ENCODE results near the gene MGAT1.

Gene MGAT1

DNA sequence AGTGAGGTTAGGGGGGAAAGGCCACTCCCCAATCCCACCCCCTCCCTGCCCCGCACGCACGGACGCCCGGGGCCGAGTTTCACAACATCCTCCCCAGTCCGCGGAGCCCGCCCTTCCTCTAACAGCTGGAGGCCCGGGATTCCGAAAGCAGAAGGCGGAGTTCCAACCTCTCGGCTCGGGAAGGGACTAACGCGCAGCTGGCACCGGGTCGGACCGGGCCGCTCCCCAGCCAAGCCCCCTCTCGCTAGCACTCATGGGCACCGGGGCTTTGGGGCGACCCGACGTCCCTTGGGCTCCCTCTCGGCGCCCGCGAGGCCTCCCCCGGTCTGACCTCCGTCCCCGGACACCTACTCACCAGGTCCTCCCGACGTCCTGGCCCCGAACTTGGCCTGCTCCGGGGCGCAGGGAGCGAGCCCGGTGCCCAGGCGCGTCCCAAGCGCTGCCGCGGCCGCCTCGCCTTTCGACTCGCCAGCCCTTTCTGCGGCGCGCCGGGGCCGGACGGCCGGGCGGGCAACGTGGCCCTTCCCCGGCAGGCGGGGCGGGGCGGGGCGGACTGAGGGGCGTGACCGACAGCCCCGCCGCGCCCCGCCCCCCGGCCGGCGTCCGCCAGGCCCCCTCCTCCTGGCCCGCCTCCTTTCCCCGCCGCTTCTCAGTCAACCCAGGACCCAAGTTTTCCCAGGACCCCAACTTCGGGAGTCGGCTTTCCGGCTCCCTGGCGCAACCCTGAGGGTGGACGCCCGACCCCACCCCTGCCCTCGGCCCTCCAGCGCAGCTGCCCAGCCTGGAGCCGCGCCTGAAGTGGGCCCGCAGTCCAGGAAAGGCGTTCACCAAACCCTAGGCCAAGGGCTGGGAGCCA is at the start of gene MGAT1:
MGAT1 (minus strand) TSS at position 482 of the 856 bp plus-strand sequence. CDS start 9,835 bp downstream, outside the sequence.
- H3K9me3 ChIP-seq (ENCODE audit: low read depth, low read length) = no peaks in the 10 kb centered on the region
- peak within 1 kb of the TSS; percentile 80 for H3K4me3 ChIP-seq
- H3K27ac ChIP-seq = no peak within 1 kb of the TSS; the same call in 1 of the 2 replicates
- TF ChIP-seq POLR2AphosphoS5 (IDR thresholded peaks at IDR 0.05; ENCODE audit: borderline replicate concordance, low read depth, low read length) = peak; percentile 73; the same call in 1 of the 2 replicates
- no peak for TF ChIP-seq FOXP2 (optimal IDR thresholded peaks at IDR 0.05; ENCODE audit: control extremely low read depth, extremely low read length, insufficient read depth)
- TF ChIP-seq EZH2 (IDR thresholded peaks at IDR 0.05) = no peak
- DNase-seq (ENCODE audit: low read depth, low spot score) = no peak
- H3K9ac ChIP-seq (ENCODE audit: insufficient read length) = peak within 1 kb of the TSS; percentile 69
- peaks cover 4% of the 10 kb centered on the region; the same call in 1 of the 2 replicates for H3K36me3 ChIP-seq (ENCODE audit: insufficient read depth, low read length)

DNA sequence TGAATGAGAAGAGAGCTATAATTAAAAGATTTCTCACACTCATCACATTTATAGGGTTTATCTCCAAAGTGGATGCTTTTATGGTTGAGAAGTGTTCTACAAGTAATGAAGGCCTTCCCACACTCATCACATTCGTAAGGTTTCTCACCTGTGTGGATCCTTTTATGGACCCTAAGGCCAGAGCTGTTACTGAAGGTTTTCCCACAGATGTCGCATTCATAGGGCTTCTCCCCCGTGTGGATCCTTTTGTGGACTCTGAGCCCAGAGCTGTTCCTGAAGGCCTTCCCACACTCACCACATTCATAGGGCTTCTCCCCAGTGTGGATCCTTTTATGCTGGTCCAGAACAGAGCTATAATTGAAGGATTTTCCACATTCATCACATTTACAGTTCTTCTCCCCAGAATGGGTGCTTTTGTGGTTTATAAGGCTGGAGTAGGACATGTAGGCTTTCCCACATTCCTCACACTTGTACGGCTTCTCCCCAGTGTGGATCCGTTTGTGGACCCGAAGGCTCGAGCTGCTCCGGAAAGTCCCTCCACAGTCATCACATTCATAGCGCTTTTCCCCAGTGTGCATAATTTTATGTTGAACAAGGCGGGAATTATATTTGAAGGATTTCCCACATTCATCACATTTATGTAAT is 48.0 kb upstream of the MGAT1 start:
- H3K4me3 ChIP-seq = no peak overlapping the region; the same call in 1 of the 2 replicates
- peaks cover 42% of the 10 kb centered on the region for H3K9me3 ChIP-seq (ENCODE audit: low read depth, low read length)

DNA sequence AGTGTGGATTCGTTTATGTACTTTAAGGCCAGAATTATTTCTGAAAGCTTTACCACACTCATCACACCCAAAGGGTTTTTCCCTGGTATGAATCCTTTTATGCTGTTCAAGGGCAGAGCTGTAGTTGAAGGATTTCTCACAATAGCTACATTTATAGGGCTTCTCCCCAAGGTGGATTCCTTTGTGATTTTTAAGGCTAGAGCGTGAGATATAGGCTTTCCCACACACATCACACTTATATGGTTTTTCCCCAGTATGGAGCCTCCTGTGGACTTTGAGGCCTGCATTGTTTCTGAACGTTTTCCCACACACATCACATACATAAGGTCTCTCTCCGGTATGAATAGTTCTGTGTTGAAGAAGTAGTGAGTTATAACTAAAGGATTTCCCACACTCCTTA is 47.2 kb upstream of the MGAT1 start:
- H3K9me3 ChIP-seq (ENCODE audit: low read depth, low read length) = peaks cover 42% of the 10 kb centered on the region
- H3K36me3 ChIP-seq (ENCODE audit: insufficient read depth, low read length) = peaks cover 72% of the 10 kb centered on the region

More for the DNA sequence above, 48.0 kb upstream of the MGAT1 start:
- no peak for TF ChIP-seq FOXP2 (optimal IDR thresholded peaks at IDR 0.05; ENCODE audit: control extremely low read depth, extremely low read length, insufficient read depth)
- TF ChIP-seq EZH2 (IDR thresholded peaks at IDR 0.05) = no peak
- Histone ChIP-seq H3K9ac (ENCODE audit: insufficient read length) (no peak overlapping the region), H3K36me3 (ENCODE audit: insufficient read depth, low read length) (peaks cover 79% of the 10 kb centered on the region), H3K27ac (no peak overlapping the region)
- DNase-seq (ENCODE audit: low read depth, low spot score) = no peak

DNA sequence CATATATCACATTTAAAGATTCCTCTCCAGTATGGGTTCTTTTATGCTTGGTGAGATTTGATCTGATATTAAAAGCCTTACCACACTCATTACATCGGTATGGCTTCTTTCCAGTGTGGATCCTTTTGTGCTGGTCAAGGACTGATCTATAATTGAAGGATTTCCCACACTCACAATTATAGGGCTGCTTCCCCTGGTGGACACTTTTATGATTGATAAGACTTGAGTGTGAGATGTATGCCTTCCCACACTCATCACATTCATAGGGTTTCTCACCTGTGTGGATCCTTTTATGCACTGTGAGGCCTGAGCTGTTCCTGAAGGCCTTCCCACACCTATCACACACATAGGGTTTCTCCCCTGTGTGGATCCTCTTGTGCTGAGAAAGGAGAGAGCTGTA is 46.3 kb upstream of the MGAT1 start:
- Histone ChIP-seq H3K9ac (ENCODE audit: insufficient read length) (no peak overlapping the region), H3K36me3 (ENCODE audit: insufficient read depth, low read length) (peaks cover 62% of the 10 kb centered on the region), H3K27ac (no peak overlapping the region), H3K4me3 (no peak overlapping the region), H3K9me3 (ENCODE audit: low read depth, low read length) (peaks cover 42% of the 10 kb centered on the region)
- no peak for DNase-seq (ENCODE audit: low read depth, low spot score)
- TF ChIP-seq EZH2 (IDR thresholded peaks at IDR 0.05) (no peak), FOXP2 (optimal IDR thresholded peaks at IDR 0.05; ENCODE audit: control extremely low read depth, extremely low read length, insufficient read depth) (no peak), POLR2AphosphoS5 (IDR thresholded peaks at IDR 0.05; ENCODE audit: borderline replicate concordance, low read depth, low read length) (no peak)

More for the DNA sequence above, 47.2 kb upstream of the MGAT1 start:
- TF ChIP-seq POLR2AphosphoS5 (IDR thresholded peaks at IDR 0.05; ENCODE audit: borderline replicate concordance, low read depth, low read length) = no peak
- H3K4me3 ChIP-seq = no peak overlapping the region; the same call in 1 of the 2 replicates
- H3K27ac ChIP-seq = no peak overlapping the region
- no peak for DNase-seq (ENCODE audit: low read depth, low spot score)
- H3K9ac ChIP-seq (ENCODE audit: insufficient read length) = no peak overlapping the region

DNA sequence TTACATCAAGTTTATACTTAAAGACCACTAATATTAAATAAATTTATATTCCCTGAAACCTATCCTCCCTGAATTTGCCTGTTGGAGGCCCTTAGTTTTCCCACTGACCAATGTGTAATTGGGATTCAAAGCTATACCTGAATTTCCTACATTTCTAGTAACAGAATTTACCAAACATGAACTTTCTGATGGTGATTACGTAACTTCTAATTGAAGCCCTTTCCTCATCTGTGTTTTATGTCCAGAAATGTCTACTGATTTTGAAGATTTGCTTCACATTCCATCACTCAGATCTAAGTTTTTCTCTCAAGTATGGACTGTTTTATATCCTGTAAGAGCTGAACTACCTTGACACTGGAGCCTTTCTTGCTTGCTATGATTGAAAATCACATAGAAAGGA is 45.7 kb upstream of the MGAT1 start:
- H3K27ac ChIP-seq = no peak overlapping the region
- peaks cover 42% of the 10 kb centered on the region for H3K9me3 ChIP-seq (ENCODE audit: low read depth, low read length)
- DNase-seq (ENCODE audit: low read depth, low spot score) = no peak
- no peak overlapping the region for H3K4me3 ChIP-seq
- H3K36me3 ChIP-seq (ENCODE audit: insufficient read depth, low read length) = peaks cover 57% of the 10 kb centered on the region
- H3K9ac ChIP-seq (ENCODE audit: insufficient read length) = no peak overlapping the region
- TF ChIP-seq EZH2 (IDR thresholded peaks at IDR 0.05) = no peak
- TF ChIP-seq FOXP2 (optimal IDR thresholded peaks at IDR 0.05; ENCODE audit: control extremely low read depth, extremely low read length, insufficient read depth) = no peak
- no peak for TF ChIP-seq POLR2AphosphoS5 (IDR thresholded peaks at IDR 0.05; ENCODE audit: borderline replicate concordance, low read depth, low read length)

DNA sequence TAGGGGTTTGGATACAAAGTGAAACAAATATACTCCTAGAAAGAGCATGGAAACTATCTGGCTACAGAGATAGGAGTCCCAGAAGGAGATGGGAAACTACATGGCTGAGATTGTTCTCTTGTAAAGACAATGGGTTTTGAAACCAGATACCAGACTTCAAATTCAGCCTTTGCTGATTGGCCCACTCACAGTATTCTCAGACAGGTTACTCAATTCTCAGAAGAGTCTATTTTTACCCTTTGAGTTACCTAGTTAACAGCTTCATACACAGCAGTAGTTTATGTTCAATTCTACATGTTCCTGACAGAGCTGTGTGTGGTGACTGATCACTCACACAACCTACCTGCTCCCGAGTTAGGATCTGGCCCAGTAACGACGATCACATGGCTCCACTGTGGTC is 44.4 kb upstream of the MGAT1 start:
- TF ChIP-seq FOXP2 (optimal IDR thresholded peaks at IDR 0.05; ENCODE audit: control extremely low read depth, extremely low read length, insufficient read depth) (no peak), EZH2 (IDR thresholded peaks at IDR 0.05) (no peak), POLR2AphosphoS5 (IDR thresholded peaks at IDR 0.05; ENCODE audit: borderline replicate concordance, low read depth, low read length) (no peak)
- Histone ChIP-seq H3K27ac (no peak overlapping the region), H3K9ac (ENCODE audit: insufficient read length) (no peak overlapping the region), H3K4me3 (no peak overlapping the region), H3K36me3 (ENCODE audit: insufficient read depth, low read length) (peaks cover 45% of the 10 kb centered on the region), H3K9me3 (ENCODE audit: low read depth, low read length) (peaks cover 37% of the 10 kb centered on the region)
- DNase-seq (ENCODE audit: low read depth, low spot score) = no peak

DNA sequence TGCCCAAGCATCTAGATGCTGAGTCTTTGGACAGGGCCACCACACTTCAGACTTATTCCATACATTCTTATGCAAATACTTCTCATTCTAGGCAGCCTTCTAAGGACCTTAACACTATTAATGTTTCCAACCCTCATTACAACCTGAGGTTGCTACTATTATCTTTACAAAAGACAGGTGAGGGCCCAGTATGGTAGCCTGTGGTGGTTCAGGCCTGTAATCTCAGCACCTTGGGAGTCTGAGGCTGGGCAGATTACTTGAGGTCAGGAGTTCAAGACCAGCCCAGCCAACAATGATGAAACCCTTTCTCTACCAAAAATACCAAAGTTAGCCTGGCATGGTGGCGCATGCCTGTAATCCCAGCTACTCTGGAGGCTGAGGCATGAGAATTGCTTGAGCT is 42.3 kb upstream of the MGAT1 start:
- H3K4me3 ChIP-seq = no peak overlapping the region
- TF ChIP-seq EZH2 (IDR thresholded peaks at IDR 0.05) = no peak
- H3K9me3 ChIP-seq (ENCODE audit: low read depth, low read length) = peaks cover 15% of the 10 kb centered on the region
- H3K36me3 ChIP-seq (ENCODE audit: insufficient read depth, low read length) = peaks cover 23% of the 10 kb centered on the region
- no peak overlapping the region for H3K9ac ChIP-seq (ENCODE audit: insufficient read length)
- DNase-seq (ENCODE audit: low read depth, low spot score) = no peak
- no peak overlapping the region for H3K27ac ChIP-seq

DNA sequence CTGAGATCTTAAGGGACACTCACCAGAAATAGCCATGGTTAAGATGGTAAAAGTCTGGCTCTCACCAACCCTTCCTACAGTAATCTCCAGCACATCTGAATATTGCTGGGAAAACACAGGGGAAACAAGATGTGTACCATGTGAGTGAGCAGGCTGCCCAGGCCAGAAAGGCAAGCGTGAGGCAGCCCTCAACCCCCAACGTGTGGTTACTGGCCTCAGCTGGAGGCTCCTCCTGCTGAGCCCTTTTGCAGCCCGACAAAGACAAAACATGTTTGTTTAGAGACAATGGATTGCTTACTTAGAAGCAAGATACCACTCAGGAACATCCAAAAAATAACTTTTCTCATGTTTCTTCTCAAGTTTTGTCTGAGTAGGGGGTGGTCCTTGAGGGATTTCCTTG is 41.8 kb upstream of the MGAT1 start:
- TF ChIP-seq EZH2 (IDR thresholded peaks at IDR 0.05) = no peak
- no peak for TF ChIP-seq FOXP2 (optimal IDR thresholded peaks at IDR 0.05; ENCODE audit: control extremely low read depth, extremely low read length, insufficient read depth)
- TF ChIP-seq POLR2AphosphoS5 (IDR thresholded peaks at IDR 0.05; ENCODE audit: borderline replicate concordance, low read depth, low read length) = no peak
- Histone ChIP-seq H3K27ac (no peak overlapping the region), H3K9me3 (ENCODE audit: low read depth, low read length) (peaks cover 11% of the 10 kb centered on the region), H3K36me3 (ENCODE audit: insufficient read depth, low read length) (peaks cover 19% of the 10 kb centered on the region), H3K4me3 (no peak overlapping the region), H3K9ac (ENCODE audit: insufficient read length) (no peak overlapping the region)
- no peak for DNase-seq (ENCODE audit: low read depth, low spot score)

Measured in SK-N-MC (cell line).